ENCODE data around the gene SFRP5.

SFRP5 gene, protein sequence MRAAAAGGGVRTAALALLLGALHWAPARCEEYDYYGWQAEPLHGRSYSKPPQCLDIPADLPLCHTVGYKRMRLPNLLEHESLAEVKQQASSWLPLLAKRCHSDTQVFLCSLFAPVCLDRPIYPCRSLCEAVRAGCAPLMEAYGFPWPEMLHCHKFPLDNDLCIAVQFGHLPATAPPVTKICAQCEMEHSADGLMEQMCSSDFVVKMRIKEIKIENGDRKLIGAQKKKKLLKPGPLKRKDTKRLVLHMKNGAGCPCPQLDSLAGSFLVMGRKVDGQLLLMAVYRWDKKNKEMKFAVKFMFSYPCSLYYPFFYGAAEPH

DNA sequence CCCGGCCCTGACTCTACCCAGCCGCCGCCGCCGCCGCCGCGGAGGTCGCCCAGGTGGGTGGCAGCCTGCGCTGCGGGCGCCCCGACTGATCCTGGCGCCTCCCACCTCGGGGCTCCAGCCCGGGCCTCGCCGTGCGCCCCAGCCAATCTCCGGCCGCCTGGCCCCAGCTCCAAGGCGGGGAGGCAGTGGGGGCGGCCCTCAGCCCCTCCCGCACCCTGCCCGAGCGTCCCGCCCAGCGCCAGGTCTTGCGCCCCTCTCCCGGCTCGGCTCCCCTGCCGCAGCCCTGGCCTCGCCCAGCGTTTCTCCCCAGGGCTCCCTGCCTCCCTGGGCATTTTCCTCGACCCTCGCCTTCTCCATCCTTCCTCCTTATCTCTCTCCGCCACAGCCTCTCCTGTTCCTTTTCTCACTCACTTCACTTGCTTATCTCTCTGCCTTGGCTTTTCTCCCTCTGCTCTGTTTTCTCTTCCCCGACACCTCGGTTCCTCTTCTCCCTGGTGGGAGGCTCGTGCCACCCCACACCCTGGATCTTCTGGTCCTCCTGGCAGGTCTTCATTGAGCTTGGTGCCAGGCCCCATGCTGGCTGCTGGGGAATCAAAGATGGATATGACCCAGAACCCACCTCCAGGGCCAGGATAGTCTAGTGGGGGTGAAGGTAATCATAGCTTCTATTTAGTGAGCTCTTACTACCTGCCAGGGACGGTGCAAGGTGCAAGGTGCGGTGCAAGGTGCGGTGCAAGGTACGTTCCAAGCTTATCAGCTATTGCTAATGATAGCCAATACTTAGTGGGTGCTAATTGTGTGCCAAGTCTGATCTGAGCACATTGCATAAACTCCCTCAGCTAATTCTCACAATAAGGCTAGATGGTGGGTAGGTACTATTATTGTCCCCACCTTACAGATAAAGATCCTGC lies at the start of gene SFRP5:
TSS of gene SFRP5 (minus strand) at position 87 of the 911 bp plus-strand sequence. CDS start 166 bp downstream, outside the sequence.
- DNase-seq: no peak

DNA sequence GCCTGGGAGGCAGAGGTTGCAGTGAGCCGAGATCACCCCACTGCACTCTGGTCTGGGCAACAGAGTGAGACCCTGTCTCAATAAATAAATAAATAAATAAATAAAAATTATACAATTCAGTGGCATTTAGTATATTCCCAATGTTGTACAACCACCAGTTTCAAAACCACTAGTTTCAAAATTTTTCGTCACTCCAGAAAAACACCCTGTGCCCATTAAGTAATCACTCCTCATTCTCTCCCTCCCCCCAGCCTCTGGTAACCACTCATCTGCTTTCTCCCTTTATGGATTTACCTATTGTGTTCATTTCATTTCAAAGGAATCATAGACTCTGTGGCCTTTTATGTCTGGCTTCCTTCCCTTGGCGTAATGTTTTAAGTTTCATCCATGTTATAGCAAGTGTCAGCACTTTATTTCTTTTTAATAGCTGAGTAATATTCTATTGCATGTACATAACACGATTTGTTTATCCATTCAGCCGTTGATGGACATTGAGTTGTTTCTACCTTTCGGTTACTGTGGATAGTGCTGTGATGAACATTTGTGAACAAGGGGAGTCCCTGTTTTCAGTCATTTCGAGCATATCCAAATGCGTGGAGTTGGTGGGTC lies 48.4 kb upstream of the SFRP5 start:
- no peak for DNase-seq

DNA sequence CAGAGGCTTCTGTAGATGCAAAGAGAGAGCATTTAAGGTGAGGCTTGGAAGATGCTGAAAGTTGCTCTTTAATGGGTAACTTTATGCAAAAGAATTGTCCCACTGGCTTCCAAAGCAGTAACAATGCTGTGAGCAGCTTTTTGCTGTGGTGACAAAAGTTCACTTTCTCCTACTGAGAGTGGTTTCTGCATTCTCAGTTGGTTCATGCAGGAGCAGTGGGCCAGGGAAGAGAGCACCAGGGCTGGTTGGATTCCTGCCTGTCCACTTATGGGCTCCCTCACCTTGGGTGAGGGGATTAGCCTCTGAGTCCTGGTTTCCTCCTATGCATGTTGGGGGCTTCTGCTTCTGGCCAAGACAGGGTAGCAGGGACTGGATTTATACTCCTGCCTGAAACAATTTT lies 46.8 kb upstream of the SFRP5 start:
- no peak for DNase-seq

DNA sequence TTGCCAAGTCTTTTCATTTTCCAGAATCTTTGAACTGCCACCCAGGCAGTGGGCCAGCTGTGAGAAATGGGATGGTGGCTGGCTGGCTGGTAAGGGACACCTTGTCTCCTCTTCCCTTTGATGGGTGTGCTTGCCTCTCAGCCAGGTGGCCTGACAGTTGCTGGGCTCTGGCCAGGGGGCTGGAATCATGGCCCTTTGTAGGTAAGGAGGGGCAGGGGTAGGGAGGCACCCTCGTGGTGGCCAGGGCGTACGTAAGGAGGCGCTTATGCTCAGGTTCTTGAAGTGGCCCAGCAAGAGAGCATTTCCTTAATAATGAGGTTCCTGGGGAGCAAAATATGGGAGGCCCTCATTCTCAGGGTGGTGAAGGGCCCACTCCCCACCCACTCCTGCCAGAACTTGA lies 44.8 kb upstream of the SFRP5 start:
- no peak for DNase-seq

DNA sequence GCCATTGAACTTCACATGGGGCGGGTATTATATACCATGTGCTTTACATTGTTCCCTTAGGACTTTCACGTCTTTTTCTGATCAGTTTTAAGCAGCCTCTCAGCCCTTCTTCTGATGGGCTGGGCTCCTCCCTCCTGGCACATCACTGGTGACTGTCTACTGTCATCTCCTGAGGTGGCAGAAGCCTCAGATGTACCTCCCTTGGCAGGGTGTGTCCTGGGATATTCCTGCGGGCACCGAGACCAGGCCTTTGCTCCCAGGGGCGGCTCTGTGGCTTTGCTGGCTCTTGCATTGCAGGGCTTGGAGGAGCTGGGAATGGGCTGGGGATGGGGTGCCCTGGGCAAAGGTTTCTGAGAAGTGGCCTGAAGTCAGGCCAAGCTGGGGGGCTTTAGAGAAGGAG lies 43.2 kb upstream of the SFRP5 start:
- DNase-seq: no peak

GRCh38 chr10:97813311-97813710 lies 41.5 kb upstream of the SFRP5 start:
- no peak for DNase-seq

DNA sequence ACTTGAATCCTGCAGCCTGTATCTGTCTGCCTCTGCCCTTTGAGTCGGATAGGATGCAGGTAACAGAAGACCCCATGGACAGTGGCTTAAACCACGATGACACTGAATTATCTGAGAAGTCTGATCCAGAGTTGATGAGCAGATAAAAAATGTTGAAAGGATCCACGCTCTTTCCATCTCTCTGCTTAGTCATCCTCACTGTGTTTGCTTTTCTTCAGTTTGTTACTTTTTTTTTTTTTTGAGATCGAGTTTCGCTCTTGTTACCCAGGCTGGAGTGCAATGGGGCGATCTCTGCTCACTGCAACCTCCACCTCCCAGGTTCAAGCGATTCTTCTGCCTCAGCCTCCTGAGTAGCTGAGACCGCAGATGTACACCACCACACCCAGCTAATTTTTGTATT lies 40.9 kb upstream of the SFRP5 start:
- DNase-seq: no peak

DNA sequence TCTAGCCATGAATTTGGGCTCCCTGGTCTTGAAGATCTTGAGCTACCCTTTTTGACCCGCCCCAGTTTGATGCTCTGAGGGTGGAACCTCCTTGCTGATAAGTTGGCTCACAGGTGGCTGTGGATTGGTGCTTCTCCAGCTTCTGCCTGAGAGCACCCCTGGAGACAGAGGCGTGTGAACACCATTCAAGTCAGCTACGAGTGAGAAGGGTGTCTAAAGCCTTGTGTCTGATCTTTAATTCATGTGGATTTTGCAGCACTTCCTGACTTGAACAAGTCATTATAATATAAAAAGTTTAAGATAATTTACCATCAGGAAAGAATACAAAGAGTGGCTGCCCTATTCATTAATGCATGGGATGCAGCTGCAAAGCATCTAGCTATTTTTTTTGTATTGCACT lies 40.2 kb upstream of the SFRP5 start:
- no peak for DNase-seq

GRCh38 chr10:97810446-97810845 lies 38.6 kb upstream of the SFRP5 start:
- DNase-seq: no peak

- no peak for DNase-seq
Measured at GRCh38 chr10:97805949-97806348, 34.1 kb upstream of the SFRP5 start.

DNA sequence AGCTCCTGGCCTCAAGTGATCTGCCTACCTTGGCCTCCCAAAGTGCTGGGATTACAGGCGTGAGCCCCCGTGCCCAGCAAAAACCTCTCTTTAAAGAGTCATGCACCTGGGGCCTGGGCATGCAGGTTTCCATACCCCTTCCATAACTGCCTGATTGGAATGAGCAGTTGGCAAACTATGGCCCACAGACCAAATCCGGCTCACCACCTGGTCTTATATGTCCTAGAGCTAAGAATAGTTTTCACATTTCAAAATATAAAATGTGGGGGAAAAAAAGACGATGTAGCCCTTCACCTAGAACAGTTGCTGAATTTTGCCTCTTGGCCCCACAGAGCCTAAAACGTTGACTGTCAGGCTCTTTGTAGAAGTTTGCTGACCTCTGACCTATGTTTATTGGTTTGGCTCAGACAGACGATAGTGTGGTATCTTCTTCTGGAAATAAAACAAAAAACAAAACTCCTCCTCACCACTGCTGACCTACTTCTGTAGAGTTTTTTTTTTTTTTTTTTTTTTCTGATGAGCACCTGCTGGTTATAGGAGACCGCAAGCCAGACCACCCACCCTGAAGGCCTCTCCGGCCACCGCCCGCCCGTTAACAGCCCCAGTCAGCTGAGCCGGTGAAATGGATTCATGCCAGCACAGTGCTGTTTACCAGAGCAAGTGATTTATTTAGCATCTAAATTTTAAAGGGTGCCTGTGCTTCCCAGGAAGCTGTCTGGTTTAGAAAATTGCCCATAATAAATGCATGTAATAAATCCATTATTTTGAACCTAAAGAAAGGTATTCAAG lies 33.5 kb upstream of the SFRP5 start:
- no peak for DNase-seq

- no peak for DNase-seq
Measured at GRCh38 chr10:97801422-97801821, 29.6 kb upstream of the SFRP5 start.

DNA sequence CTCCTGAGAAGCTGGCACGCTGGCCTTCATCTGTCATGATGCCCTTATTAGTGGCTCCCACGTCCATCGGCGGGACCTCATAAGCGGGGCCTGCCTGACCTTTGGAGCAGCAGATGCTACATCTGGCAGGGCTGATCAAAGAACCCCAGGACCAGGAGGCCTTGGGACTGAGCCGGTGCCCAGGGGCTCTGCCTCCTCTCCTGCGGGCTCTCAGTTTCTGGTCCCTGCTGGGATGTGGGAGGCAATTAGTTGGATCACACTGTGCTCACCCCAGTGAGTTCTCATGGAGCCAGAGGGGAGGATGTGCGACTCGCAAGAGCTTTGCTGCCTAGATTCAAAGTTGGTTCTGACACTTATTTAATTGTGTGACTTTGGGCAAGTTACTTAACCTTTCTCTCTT lies 28.7 kb upstream of the SFRP5 start:
- DNase-seq: no peak

GRCh38 chr10:97798958-97799610 lies 27.3 kb upstream of the SFRP5 start:
- no peak for DNase-seq

DNA sequence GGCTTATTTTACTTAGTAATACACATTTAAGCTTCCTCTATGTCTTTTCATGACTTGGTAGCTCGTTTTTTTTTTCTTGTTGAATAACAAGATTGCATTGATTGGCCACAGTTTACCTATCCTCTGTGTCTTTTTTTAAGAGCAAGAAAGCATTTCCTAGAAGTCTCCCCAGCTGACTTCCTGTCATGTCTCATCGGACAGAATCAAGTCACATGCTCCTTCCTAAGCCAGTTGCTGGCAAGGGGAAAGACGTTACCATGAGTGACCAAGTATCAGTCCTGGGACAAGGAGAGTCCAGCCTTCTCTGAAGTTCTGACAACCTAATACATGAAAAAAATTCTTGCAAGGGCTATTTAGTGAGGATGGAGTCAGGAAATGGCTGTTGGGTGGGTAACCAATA lies 24.9 kb upstream of the SFRP5 start:
- no peak for DNase-seq

GRCh38 chr10:97795886-97796285 lies 24.1 kb upstream of the SFRP5 start:
- no peak for DNase-seq

- DNase-seq: peak; percentile 51
Measured at GRCh38 chr10:97791824-97792721, 20.3 kb upstream of the SFRP5 start.

GRCh38 chr10:97789770-97790397 lies 18.1 kb upstream of the SFRP5 start:
- no peak for DNase-seq

GRCh38 chr10:97788552-97789442 lies 17.0 kb upstream of the SFRP5 start:
- DNase-seq: no peak

GRCh38 chr10:97785731-97786130 lies 13.9 kb upstream of the SFRP5 start:
- no peak for DNase-seq

All from NCI-H1694 treated with DMSO at 0.1 percent for 48 hours (cell line).